ENCODE data around the gene IL1A. TPM values are rescaled to one million over a fixed set of nuclear protein-coding genes. Genes with fewer than 3 reads are reported as not detected.

The IL1A gene
- total RNA-seq, 3 donors from 2014 or later: 0.44 TPM; not detected in 2

GRCh38 chr2:112825706-112826105 is 41.4 kb upstream of the IL1A start:
- no peaks in the 10 kb centered on the region for H3K4me1 ChIP-seq
- H3K27me3 ChIP-seq: no peaks in the 10 kb centered on the region
- no peaks in the 10 kb centered on the region for H3K36me3 ChIP-seq
- no peak for DNase-seq (ENCODE audit: low spot score in 2 of 2)
- intact Hi-C loops (cut with DNase I; ENCODE audit: low total_unique reads): no loop called here
- TF ChIP-seq POLR2A (IDR thresholded peaks at IDR 0.05) (no peak), POLR2AphosphoS5 (IDR thresholded peaks at IDR 0.05) (no peak), CTCF (IDR thresholded peaks at IDR 0.05) (no peak)
- no peak overlapping the region for H3K4me3 ChIP-seq
- no peak overlapping the region for H3K27ac ChIP-seq
- no peaks in the 10 kb centered on the region for H3K9me3 ChIP-seq

GRCh38 chr2:112824694-112825085 is 40.4 kb upstream of the IL1A start:
- Histone ChIP-seq H3K36me3 (no peaks in the 10 kb centered on the region), H3K4me1 (no peaks in the 10 kb centered on the region), H3K27ac (no peak overlapping the region), H3K27me3 (no peaks in the 10 kb centered on the region), H3K9me3 (no peaks in the 10 kb centered on the region), H3K4me3 (no peak overlapping the region)
- DNase-seq (ENCODE audit: low spot score in 2 of 2): no peak
- intact Hi-C loops (cut with DNase I; ENCODE audit: low total_unique reads): no loop called here
- TF ChIP-seq POLR2AphosphoS5 (IDR thresholded peaks at IDR 0.05) (no peak), POLR2A (IDR thresholded peaks at IDR 0.05) (no peak), CTCF (IDR thresholded peaks at IDR 0.05) (no peak)

- intact Hi-C loops (cut with DNase I; ENCODE audit: low total_unique reads): no loop called here
- no peak overlapping the region for H3K27ac ChIP-seq
- TF ChIP-seq CTCF (IDR thresholded peaks at IDR 0.05): no peak
- no peak for TF ChIP-seq POLR2AphosphoS5 (IDR thresholded peaks at IDR 0.05)
- no peak for TF ChIP-seq POLR2A (IDR thresholded peaks at IDR 0.05)
- DNase-seq (ENCODE audit: low spot score in 2 of 2): no peak
- no peak overlapping the region for H3K4me3 ChIP-seq
- H3K4me1 ChIP-seq: no peaks in the 10 kb centered on the region
- H3K27me3 ChIP-seq: no peaks in the 10 kb centered on the region
- no peaks in the 10 kb centered on the region for H3K36me3 ChIP-seq
- H3K9me3 ChIP-seq: no peaks in the 10 kb centered on the region
Observed at GRCh38 chr2:112821682-112822081, 37.4 kb upstream of the IL1A start.

DNA sequence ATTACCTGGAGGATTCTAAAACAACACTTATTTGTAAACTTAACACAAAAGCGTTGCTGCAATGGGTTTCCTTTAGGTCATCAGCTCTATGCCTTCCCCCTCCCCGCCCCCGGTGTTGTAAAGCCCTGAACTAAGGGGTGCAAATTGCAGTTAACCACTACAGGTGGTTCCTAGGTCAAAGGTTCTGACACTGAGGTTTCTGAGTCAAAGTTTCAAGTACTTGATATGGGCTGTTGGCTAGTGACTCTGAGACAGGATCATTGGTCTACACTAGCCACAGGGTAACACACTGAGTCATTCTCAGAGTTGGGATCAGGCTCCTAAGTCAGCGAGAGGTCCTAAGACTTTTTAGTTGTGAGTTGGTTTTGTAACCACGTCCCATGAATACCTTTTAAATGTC is 36.8 kb upstream of the IL1A start:
- no peak for DNase-seq (ENCODE audit: low spot score in 2 of 2)
- Histone ChIP-seq H3K36me3 (no peaks in the 10 kb centered on the region), H3K4me3 (no peak overlapping the region), H3K27me3 (no peaks in the 10 kb centered on the region), H3K9me3 (no peaks in the 10 kb centered on the region), H3K27ac (no peak overlapping the region), H3K4me1 (no peaks in the 10 kb centered on the region)
- TF ChIP-seq POLR2AphosphoS5 (IDR thresholded peaks at IDR 0.05) (no peak), POLR2A (IDR thresholded peaks at IDR 0.05) (no peak), CTCF (IDR thresholded peaks at IDR 0.05) (no peak)
- intact Hi-C loops (cut with DNase I; ENCODE audit: low total_unique reads): no loop called here

- no peaks in the 10 kb centered on the region for H3K27me3 ChIP-seq
- H3K27ac ChIP-seq: no peak overlapping the region
- no peak overlapping the region for H3K4me3 ChIP-seq
- intact Hi-C loops (cut with DNase I; ENCODE audit: low total_unique reads): no loop called here
- DNase-seq (ENCODE audit: low spot score in 2 of 2): no peak
- no peaks in the 10 kb centered on the region for H3K9me3 ChIP-seq
- no peak for TF ChIP-seq POLR2AphosphoS5 (IDR thresholded peaks at IDR 0.05)
- TF ChIP-seq CTCF (IDR thresholded peaks at IDR 0.05): no peak
- no peak for TF ChIP-seq POLR2A (IDR thresholded peaks at IDR 0.05)
- no peaks in the 10 kb centered on the region for H3K4me1 ChIP-seq
- no peaks in the 10 kb centered on the region for H3K36me3 ChIP-seq
Observed at GRCh38 chr2:112820343-112820742, 36.0 kb upstream of the IL1A start.
